Uterus (tissue), 2 donors: ENCODE results near the gene BANK1.

Source experiments
- CTCF ChIP-seq, 4 experiments: fragments of 200-600 bp in 2 of 4; fragments of 450-650 bp in 2 of 4; sonication (generic) in 2 of 4; IDR thresholded peaks; one replicate each; pipeline ENCODE4 v1.5.1; 2016 to 2019; ENCODE audit warnings: antibody characterized with exemption in 4 of 4, mild to moderate bottlenecking in 2 of 4, moderate library complexity in 1 of 4
- POLR2A ChIP-seq, 2 donors: fragments of 450-650 bp; IDR thresholded peaks; one replicate each; pipeline ENCODE4 v1.6.1; 2016; ENCODE audit warnings: antibody characterized with exemption in 2 of 2, mild to moderate bottlenecking in 1 of 2, moderate library complexity in 1 of 2

GRCh38 chr4:102007959-102008425, 217.5 kb downstream of the BANK1 start:
- TF ChIP-seq CTCF (IDR thresholded peaks at IDR 0.05) (no peak), POLR2A (IDR thresholded peaks at IDR 0.05) (no peak)
